GM06990 (cell line): Measurements from ENCODE around the gene CAPZB.

Experiments used
- DNase-seq: peaks from one replicate; pipeline ENCODE4 v3.0.0-alpha.2; 2011; ENCODE audit not compliant: insufficient read length; ENCODE audit errors: extremely low read depth
- H3K27me3 ChIP-seq: replicated peaks from 2 replicates; pipeline ENCODE4 v1.6.0; 2011; ENCODE audit warnings: low read length; ENCODE audit not compliant: control insufficient read depth, insufficient read depth
- H3K36me3 ChIP-seq: 2 replicates; pipeline ENCODE4 v1.5.1; 2011; ENCODE audit warnings: low read length; ENCODE audit not compliant: control insufficient read depth, insufficient read depth
- H3K4me3 ChIP-seq: replicated peaks from 2 replicates; pipeline ENCODE4 v1.5.1; 2011; ENCODE audit warnings: low read depth, mild to moderate bottlenecking, control low read depth, low read length
- TF ChIP-seq, protein P1 (sequence below): IDR thresholded peaks from 2 replicates; pipeline ENCODE4 v1.5.1; 2011; ENCODE audit warnings: low read length, control low read depth, mild to moderate bottlenecking, inconsistent platforms; ENCODE audit not compliant: insufficient read depth, poor library complexity, severe bottlenecking

CAPZB gene

DNA sequence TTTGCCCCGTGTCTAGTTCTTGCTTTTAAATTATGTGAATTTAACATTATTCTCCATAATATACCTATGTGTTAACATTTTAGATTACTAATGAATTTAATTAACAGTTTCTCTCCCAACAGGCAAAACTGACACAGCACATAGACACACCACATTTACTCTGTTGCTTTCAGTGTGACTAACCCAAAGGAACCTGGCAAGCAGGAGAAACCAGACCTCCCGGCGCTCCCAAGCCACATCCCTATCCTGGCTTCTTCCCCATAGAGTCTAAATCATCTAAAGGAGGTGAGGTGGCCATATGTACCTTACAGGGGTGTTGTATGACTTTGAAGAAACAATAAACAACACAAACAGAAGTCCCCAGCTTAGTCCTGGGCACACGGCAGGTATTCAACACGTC, 69.2 kb downstream of the CAPZB start:
- no peak overlapping the region for H3K4me3 ChIP-seq
- DNase-seq: no peak
- H3K36me3 ChIP-seq: peaks cover 15% of the 10 kb centered on the region
- no peaks in the 10 kb centered on the region for H3K27me3 ChIP-seq
- TF ChIP-seq, protein P1, sequence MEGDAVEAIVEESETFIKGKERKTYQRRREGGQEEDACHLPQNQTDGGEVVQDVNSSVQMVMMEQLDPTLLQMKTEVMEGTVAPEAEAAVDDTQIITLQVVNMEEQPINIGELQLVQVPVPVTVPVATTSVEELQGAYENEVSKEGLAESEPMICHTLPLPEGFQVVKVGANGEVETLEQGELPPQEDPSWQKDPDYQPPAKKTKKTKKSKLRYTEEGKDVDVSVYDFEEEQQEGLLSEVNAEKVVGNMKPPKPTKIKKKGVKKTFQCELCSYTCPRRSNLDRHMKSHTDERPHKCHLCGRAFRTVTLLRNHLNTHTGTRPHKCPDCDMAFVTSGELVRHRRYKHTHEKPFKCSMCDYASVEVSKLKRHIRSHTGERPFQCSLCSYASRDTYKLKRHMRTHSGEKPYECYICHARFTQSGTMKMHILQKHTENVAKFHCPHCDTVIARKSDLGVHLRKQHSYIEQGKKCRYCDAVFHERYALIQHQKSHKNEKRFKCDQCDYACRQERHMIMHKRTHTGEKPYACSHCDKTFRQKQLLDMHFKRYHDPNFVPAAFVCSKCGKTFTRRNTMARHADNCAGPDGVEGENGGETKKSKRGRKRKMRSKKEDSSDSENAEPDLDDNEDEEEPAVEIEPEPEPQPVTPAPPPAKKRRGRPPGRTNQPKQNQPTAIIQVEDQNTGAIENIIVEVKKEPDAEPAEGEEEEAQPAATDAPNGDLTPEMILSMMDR: no peak

DNA sequence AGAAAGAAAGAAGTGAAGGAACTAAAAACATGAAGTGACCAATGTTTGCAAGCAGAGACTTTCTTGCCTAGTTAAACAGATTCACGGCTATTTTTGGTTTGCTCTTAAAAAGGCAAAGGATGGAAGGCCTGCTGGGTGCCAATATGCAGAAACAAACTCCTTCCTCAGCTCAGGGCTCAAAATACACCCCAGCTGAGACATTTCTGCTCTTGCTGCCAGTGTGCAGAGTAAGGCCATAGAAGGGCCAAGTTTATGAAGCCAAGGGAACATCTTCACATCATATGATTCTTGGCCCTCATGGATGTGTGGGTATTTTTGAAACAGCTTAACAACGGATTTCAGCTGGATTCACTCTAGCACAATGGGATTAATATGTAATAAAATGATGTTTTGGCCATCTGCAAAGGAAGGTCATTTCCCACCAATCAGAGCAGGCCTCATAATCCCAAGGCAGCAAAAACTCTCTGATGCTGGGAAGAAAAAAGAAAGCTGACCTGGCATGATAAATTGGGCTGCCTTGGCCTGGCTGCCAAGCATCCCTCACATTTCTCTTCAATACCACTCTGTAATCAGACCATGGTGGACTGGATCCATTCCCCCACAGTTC, 70.7 kb downstream of the CAPZB start:
- Histone ChIP-seq H3K36me3 (peaks cover 10% of the 10 kb centered on the region), H3K4me3 (no peak overlapping the region), H3K27me3 (no peaks in the 10 kb centered on the region)
- DNase-seq: no peak
- TF ChIP-seq, protein P1: no peak

DNA sequence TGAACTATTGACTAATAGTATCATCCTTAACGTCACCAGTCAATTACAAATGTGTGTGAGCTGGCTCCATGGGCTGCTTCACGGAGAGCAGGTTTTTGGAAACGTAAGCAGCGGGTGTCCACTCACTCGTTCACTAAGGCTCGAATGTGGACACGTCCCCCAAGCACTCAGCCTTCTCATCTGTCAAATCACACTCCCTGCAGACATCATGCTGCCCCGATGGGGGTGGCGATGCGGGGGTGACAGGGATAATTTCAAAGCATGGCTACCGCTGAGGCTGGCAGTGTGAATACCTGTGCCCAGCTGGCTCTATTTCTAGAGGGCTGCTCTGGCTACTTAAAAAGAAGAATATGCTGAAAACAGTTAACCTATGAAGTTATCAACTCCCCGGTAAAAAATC, 71.3 kb downstream of the CAPZB start:
- no peak for DNase-seq
- peaks cover 5% of the 10 kb centered on the region for H3K36me3 ChIP-seq

DNA sequence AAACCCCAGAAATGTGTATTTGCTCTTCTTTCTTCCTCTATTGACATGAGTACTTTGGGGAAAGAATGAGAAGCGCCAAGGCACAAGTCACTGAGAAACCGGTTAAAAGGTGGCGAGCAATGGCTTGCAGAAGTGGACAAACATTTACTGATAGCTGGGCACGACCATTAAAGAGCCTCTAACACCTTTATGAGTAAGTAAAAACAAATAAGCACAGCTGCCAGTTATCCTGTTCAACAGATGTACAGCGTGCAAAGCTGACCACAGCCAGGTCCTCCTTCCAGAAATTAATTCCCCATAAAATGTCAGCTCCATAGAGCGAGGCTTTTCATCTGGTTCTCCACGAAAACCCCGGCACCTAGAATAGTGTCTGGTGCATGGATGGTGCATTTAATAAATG, 72.7 kb downstream of the CAPZB start:
- H3K36me3 ChIP-seq: peaks cover 7% of the 10 kb centered on the region

More for the DNA sequence above, 71.3 kb downstream of the CAPZB start:
- no peaks in the 10 kb centered on the region for H3K27me3 ChIP-seq
- TF ChIP-seq, protein P1: no peak
- no peak overlapping the region for H3K4me3 ChIP-seq

DNA sequence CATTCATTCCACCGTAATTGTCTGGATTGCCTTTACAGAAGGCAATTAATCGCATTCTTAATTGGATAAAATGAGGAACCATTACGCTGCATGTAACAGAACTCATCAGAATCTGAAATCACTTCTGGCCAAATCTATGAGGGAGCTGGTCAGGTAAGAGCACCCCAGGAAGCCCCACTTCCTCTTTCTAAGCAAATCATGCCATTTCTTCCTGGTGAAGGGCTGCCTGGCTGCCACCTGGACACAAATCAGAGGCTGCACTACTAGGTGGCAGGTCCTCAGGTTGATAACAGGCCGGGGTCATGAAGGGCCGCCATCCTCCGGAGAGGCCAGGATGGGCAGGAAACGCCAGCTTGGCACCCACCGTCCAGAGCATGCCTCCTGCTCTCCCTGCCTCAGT, 73.7 kb downstream of the CAPZB start:
- TF ChIP-seq, protein P1: no peak
- peak; percentile 32 for DNase-seq
- Histone ChIP-seq H3K36me3 (peaks cover 9% of the 10 kb centered on the region), H3K4me3 (no peak overlapping the region), H3K27me3 (no peaks in the 10 kb centered on the region)

More for the DNA sequence above, 72.7 kb downstream of the CAPZB start:
- TF ChIP-seq, protein P1: no peak
- Histone ChIP-seq H3K4me3 (no peak overlapping the region), H3K27me3 (no peaks in the 10 kb centered on the region)
- no peak for DNase-seq

DNA sequence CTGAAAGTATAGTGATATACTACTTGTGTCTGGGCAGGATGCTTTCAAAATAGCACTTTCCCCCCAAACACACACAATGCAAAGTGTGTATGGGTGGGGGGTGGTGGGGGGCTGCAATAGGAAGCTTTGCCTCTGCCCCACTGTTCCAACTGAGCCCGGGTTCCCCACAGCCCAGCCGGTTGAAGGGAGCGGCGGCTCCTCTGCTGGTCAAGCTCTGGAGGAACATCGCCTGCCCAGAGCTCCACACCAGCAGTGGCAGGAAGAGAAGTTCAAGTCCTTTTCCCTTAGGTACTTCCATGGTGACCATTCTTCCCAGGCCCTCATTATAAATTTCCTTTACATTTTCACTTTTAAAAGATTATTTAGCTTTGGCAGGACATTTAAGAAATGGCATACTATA, 74.9 kb downstream of the CAPZB start:
- DNase-seq: no peak
- H3K36me3 ChIP-seq: peaks cover 12% of the 10 kb centered on the region
- H3K27me3 ChIP-seq: no peaks in the 10 kb centered on the region
- TF ChIP-seq, protein P1: no peak
- H3K4me3 ChIP-seq: no peak overlapping the region
